Tibial nerve (tissue), 4 donors: ENCODE data around the gene RNF166. TPM values are rescaled to one million over a fixed set of nuclear protein-coding genes. Genes with fewer than 3 reads are reported as not detected.

Experiments used
- DNase-seq, 2 donors: peaks; one replicate each; pipeline ENCODE4 v3.0.0-alpha.2; 2019; ENCODE audit warnings: low spot score in 2 of 2
- H3K27ac ChIP-seq, 4 donors: fragments of 200-600 bp; sonication (generic) in 3 of 4; one replicate each; pipeline ENCODE4 v1.5.1; 2017 to 2019; ENCODE audit warnings: mild to moderate bottlenecking in 1 of 4
- H3K27me3 ChIP-seq, 2 donors: fragments of 200-600 bp; sonication (generic) in 1 of 2; one replicate each; pipeline versions ENCODE4 v1.5.1 to v1.6.0; 2017 to 2019
- H3K36me3 ChIP-seq, 3 donors: fragments of 200-600 bp; sonication (generic); one replicate each; pipeline ENCODE4 v1.5.1; 2018 to 2019
- H3K4me1 ChIP-seq, 4 donors: fragments of 200-600 bp; sonication (generic) in 3 of 4; one replicate each; pipeline ENCODE4 v1.5.1; 2017 to 2019
- H3K4me3 ChIP-seq, 4 donors: fragments of 200-600 bp; sonication (generic) in 3 of 4; one replicate each; pipeline ENCODE4 v1.5.1; 2017 to 2019; ENCODE audit warnings: mild to moderate bottlenecking in 1 of 4, moderate library complexity in 1 of 4
- H3K9me3 ChIP-seq, 4 donors: fragments of 200-600 bp; sonication (generic) in 3 of 4; one replicate each; pipeline ENCODE4 v1.5.1; 2017 to 2019
- EP300 ChIP-seq, 2 donors: sonication (generic); formaldehyde crosslinking; IDR thresholded peaks; one replicate each; pipeline ENCODE4 v1.6.1; 2017; ENCODE audit warnings: antibody characterized with exemption in 2 of 2, mild to moderate bottlenecking in 1 of 2
- POLR2A ChIP-seq, 2 donors: fragments of 450-650 bp; IDR thresholded peaks; one replicate each; pipeline ENCODE4 v1.6.1; 2017; ENCODE audit warnings: antibody characterized with exemption in 2 of 2, mild to moderate bottlenecking in 2 of 2, moderate library complexity in 2 of 2
- WGBS, 2 donors: methylation state at CpG; one replicate each; pipeline ENCODE4 v1.1.5; 2018; 5-methylcytosine and 5-hydroxymethylcytosine counted together
- total RNA-seq, 4 donors: library from RNA; depleted of rRNA; stranded (reverse); fragments of >200 nt; gene quantifications; one replicate each; pipeline ENCODE4 v1.1.0, GENCODE V29; 2016
- TF ChIP-seq, protein P1 (sequence below), 5 experiments: fragments of 200-600 bp in 3 of 5; fragments of 450-650 bp in 2 of 5; sonication (generic) in 3 of 5; IDR thresholded peaks; one replicate each; pipeline ENCODE4 v1.5.1; 2016 to 2019; ENCODE audit warnings: antibody characterized with exemption in 5 of 5, mild to moderate bottlenecking in 3 of 5, moderate library complexity in 2 of 5

RNF166 gene
- total RNA-seq, 4 donors from 2014 or later, result 36.5 to 56.7 (median 43.5) TPM

DNA sequence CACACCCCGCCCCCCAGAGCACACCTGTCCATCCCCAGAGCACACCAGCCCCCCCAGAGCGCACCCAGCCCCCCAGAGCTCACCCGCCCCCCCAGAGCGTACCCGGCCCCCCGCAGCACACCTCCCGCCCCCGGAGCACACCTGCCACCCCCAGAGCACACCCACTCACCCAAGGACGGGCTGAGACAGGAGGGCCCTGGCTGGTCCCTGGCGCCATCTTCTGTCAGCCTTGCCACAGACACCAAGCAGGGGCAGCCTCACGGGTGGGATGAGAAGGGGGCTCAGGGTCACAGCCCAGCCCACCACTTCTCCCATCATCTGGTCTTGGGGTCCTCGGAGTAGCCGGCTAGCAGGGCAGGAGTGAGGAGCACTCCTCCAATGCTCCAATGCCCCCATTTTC is 47.0 kb upstream of the RNF166 start:
- no peak overlapping the region for H3K4me3 ChIP-seq
- peaks cover 0 to 27% (median 0%) of the 10 kb centered on the region in 3 donors for H3K36me3 ChIP-seq
- H3K27ac ChIP-seq, result peak overlapping the region in 1 of 4 donors; percentile 28
- WGBS, 2 donors, result 74 to 100% methylated on average over 5 to 6 of the region's 13 CpGs
- H3K27me3 ChIP-seq, result no peaks in the 10 kb centered on the region
- TF ChIP-seq, protein P1, sequence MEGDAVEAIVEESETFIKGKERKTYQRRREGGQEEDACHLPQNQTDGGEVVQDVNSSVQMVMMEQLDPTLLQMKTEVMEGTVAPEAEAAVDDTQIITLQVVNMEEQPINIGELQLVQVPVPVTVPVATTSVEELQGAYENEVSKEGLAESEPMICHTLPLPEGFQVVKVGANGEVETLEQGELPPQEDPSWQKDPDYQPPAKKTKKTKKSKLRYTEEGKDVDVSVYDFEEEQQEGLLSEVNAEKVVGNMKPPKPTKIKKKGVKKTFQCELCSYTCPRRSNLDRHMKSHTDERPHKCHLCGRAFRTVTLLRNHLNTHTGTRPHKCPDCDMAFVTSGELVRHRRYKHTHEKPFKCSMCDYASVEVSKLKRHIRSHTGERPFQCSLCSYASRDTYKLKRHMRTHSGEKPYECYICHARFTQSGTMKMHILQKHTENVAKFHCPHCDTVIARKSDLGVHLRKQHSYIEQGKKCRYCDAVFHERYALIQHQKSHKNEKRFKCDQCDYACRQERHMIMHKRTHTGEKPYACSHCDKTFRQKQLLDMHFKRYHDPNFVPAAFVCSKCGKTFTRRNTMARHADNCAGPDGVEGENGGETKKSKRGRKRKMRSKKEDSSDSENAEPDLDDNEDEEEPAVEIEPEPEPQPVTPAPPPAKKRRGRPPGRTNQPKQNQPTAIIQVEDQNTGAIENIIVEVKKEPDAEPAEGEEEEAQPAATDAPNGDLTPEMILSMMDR (IDR thresholded peaks at IDR 0.05), result no peak
- TF ChIP-seq EP300 (IDR thresholded peaks at IDR 0.05) (no peak), POLR2A (IDR thresholded peaks at IDR 0.05) (no peak)
- DNase-seq, result no peak
- H3K9me3 ChIP-seq, result no peaks in the 10 kb centered on the region
- peaks cover 0 to 17% (median 0%) of the 10 kb centered on the region in 4 donors for H3K4me1 ChIP-seq

DNA sequence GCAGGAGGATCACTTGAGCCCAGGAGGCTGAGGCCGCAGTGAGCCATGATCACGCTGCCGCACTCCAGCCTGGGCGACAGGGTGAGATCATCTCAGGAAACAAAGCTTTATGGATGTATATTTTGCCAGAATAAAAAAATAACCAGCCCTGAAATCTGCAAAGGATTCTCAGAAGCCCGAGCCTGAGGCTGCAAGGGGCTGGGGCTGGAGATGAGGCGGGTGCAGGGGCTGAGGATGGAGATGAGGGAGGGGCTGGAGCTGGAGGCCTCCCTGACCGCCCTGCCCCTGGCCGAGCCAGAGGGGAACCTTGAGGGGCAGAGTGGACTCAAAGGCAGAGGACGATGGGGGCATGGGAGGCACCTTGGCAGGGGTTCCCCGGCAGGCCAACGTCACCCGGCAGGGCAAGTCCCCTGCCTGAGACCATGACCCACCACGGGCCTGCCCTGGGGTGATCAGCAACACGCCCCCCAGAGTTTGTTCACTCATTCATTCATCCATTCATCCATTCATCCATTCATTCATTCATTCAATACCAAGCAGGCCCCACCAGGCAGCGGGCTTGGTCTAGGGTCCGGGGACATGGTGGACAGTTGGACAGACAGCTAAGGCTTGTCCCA is 46.3 kb upstream of the RNF166 start:
- H3K27ac ChIP-seq, result no peak overlapping the region
- no peak for DNase-seq
- no peaks in the 10 kb centered on the region for H3K9me3 ChIP-seq
- peaks cover 0 to 27% (median 0%) of the 10 kb centered on the region in 3 donors for H3K36me3 ChIP-seq
- H3K27me3 ChIP-seq, result no peaks in the 10 kb centered on the region
- H3K4me3 ChIP-seq, result no peak overlapping the region
- 79 to 80% methylated on average over 15 to 16 of the region's 16 CpGs for WGBS, 2 donors
- TF ChIP-seq, protein P1 (IDR thresholded peaks at IDR 0.05), result no peak
- TF ChIP-seq POLR2A (IDR thresholded peaks at IDR 0.05) (no peak), EP300 (IDR thresholded peaks at IDR 0.05) (no peak)
- peaks cover 0 to 19% (median 0%) of the 10 kb centered on the region in 4 donors for H3K4me1 ChIP-seq

DNA sequence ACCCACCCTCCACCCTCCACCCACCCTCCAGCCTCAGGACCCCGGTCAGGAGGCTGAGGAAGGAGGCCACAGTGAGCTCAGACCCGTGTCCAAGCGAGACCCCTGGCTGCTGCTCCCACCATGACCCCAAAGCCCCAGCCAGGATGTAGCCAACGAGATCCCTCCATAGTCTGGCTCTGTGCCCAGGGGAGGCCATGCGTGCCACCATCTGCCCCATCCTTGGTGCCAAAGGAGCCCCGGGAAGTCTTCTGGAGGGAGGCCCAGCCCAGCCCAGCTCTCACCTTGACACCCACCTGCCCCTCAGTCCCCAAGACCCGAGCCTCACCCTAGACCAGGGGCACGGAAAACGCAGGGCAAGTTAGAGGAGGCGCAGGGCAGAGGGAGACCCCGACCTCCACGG is 44.6 kb upstream of the RNF166 start:
- Histone ChIP-seq H3K27me3 (no peaks in the 10 kb centered on the region), H3K4me3 (no peak overlapping the region), H3K27ac (no peak overlapping the region), H3K9me3 (no peaks in the 10 kb centered on the region), H3K36me3 (peaks cover 0 to 27% (median 0%) of the 10 kb centered on the region in 3 donors), H3K4me1 (peaks cover 0 to 35% (median 0%) of the 10 kb centered on the region in 4 donors)
- 50 to 92% methylated on average over 2 to 6 of the region's 12 CpGs for WGBS, 2 donors
- DNase-seq, result no peak
- TF ChIP-seq POLR2A (IDR thresholded peaks at IDR 0.05) (no peak), EP300 (IDR thresholded peaks at IDR 0.05) (no peak)
- TF ChIP-seq, protein P1 (IDR thresholded peaks at IDR 0.05), result no peak

DNA sequence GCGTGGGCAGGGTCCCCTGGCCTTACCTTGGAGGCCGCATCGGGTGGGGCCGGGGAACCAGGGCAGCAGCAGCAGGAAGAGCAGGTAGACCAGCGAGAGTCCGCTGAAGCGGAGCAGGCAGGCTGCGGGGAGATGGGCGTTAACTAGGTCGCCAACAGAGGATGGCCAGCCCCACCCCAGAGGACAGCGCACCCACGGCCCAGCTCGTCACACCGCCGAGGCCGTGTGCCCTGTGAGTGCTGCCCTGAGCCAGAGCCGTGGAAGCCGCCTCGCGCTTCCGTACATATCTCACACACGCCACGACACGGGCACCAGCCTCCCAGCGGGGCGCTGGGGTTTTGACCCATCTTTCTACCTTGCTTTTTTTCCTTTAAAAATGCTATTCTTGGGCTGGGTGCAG is 43.1 kb upstream of the RNF166 start:
- H3K4me3 ChIP-seq, result no peak overlapping the region
- 95 to 96% methylated on average over 26 of the region's 26 CpGs for WGBS, 2 donors
- TF ChIP-seq POLR2A (IDR thresholded peaks at IDR 0.05) (no peak), EP300 (IDR thresholded peaks at IDR 0.05) (no peak)
- TF ChIP-seq, protein P1 (IDR thresholded peaks at IDR 0.05), result no peak

DNA sequence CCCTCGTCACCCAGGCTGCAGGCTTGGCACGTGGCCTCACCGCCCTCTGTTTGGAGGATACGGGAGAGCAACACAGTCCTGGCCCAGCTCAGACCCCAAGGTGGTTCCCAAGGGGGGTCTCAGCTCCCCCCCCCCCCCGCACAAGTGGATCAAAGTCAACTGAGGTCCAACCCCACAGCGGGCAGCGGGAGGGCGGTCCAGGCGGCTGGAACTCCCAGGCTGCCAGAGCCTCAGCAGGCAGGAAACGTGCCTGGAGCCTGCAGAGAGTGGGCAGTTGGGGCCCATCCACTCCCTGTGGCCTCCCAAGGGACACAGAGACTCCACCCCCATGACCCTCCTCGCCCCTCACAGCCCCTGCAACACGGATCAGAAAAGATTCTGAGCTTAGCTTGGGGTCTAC is 42.2 kb upstream of the RNF166 start:
- H3K27ac ChIP-seq, result no peak overlapping the region
- H3K4me1 ChIP-seq, result peaks cover 0 to 45% (median 14%) of the 10 kb centered on the region in 4 donors
- H3K36me3 ChIP-seq, result peaks cover 0 to 27% (median 0%) of the 10 kb centered on the region in 3 donors
- H3K27me3 ChIP-seq, result no peaks in the 10 kb centered on the region
- DNase-seq, result no peak
- TF ChIP-seq, protein P1 (IDR thresholded peaks at IDR 0.05), result no peak
- no peak for TF ChIP-seq POLR2A (IDR thresholded peaks at IDR 0.05)
- TF ChIP-seq EP300 (IDR thresholded peaks at IDR 0.05), result no peak
- no peak overlapping the region for H3K4me3 ChIP-seq
- 72 to 80% methylated on average over 4 to 5 of the region's 12 CpGs for WGBS, 2 donors
- H3K9me3 ChIP-seq, result no peaks in the 10 kb centered on the region

More for the DNA sequence above, 43.1 kb upstream of the RNF166 start:
- no peak for DNase-seq
- no peaks in the 10 kb centered on the region for H3K27me3 ChIP-seq
- no peak overlapping the region for H3K27ac ChIP-seq
- H3K36me3 ChIP-seq, result peaks cover 0 to 27% (median 0%) of the 10 kb centered on the region in 3 donors
- no peaks in the 10 kb centered on the region for H3K9me3 ChIP-seq
- peaks cover 0 to 45% (median 8%) of the 10 kb centered on the region in 4 donors for H3K4me1 ChIP-seq
